SK-N-SH treated with all-trans-retinoic acid at 6 μM for 48 hours (cell line): Measurements from ENCODE around the gene IPPK.
A peak's percentile ranks its signal among the peaks of the same experiment; 100 is the strongest.

ENCODE experiments used
- ATAC-seq: fragments of 200-7000 bp; cut with Tn5 transposase; 3 replicates; pipeline ENCODE4 v1.9.1; 2020; ENCODE audit warnings: mild to moderate bottlenecking, moderate library complexity
- ARNTL ChIP-seq: fragments of 450-650 bp; formaldehyde crosslinking; IDR thresholded peaks from 2 replicates; pipeline ENCODE4 v1.5.0; 2020; ENCODE audit warnings: low read depth, mild to moderate bottlenecking, moderate library complexity, borderline replicate concordance
- BACH2 ChIP-seq: fragments of 250-450 bp; sonication (Bioruptor Pico); IDR thresholded peaks from 2 replicates; pipeline ENCODE4 v1.9.0; 2021; ENCODE audit warnings: mild to moderate bottlenecking, borderline replicate concordance
- CSDC2 ChIP-seq: fragments of 250-450 bp; sonication (Bioruptor Pico); IDR thresholded peaks from 2 replicates; pipeline ENCODE4 v1.5.0; 2020; ENCODE audit warnings: mild to moderate bottlenecking, moderate library complexity
- ESRRG ChIP-seq: fragments of 250-450 bp; sonication (Bioruptor Pico); IDR thresholded peaks from 2 replicates; pipeline ENCODE4 v1.6.1; 2021; ENCODE audit warnings: mild to moderate bottlenecking
- OSR1 ChIP-seq: fragments of 250-450 bp; sonication (Bioruptor Pico); IDR thresholded peaks from 2 replicates; pipeline ENCODE4 v1.8.0; 2022; ENCODE audit warnings: moderate library complexity, mild to moderate bottlenecking, inconsistent platforms
- POU6F1 ChIP-seq: fragments of 250-450 bp; sonication (Bioruptor Pico); IDR thresholded peaks from 2 replicates; pipeline ENCODE4 v1.8.0; 2021; ENCODE audit warnings: low read depth, mild to moderate bottlenecking, moderate library complexity, borderline replicate concordance
- PPARA ChIP-seq: fragments of 250-450 bp; sonication (Bioruptor Pico); IDR thresholded peaks from 2 replicates; pipeline ENCODE4 v1.5.0; 2020; ENCODE audit warnings: mild to moderate bottlenecking, borderline replicate concordance
- RARB ChIP-seq: fragments of 250-450 bp; sonication (Bioruptor Pico); IDR thresholded peaks from 2 replicates; pipeline ENCODE4 v1.8.0; 2021; ENCODE audit warnings: mild to moderate bottlenecking, moderate library complexity
- SNAI2 ChIP-seq: fragments of 250-450 bp; sonication (Bioruptor Pico); IDR thresholded peaks from 2 replicates; pipeline ENCODE4 v1.5.0; 2020; ENCODE audit warnings: mild to moderate bottlenecking, moderate library complexity
- TCF4 ChIP-seq: fragments of 250-450 bp; sonication (Bioruptor Pico); IDR thresholded peaks from 2 replicates; pipeline ENCODE4 v1.8.0; 2021; ENCODE audit warnings: mild to moderate bottlenecking, moderate library complexity, borderline replicate concordance
- TOX ChIP-seq: fragments of 250-450 bp; sonication (Bioruptor Pico); IDR thresholded peaks from 2 replicates; pipeline ENCODE4 v1.8.0; 2021; ENCODE audit warnings: mild to moderate bottlenecking, moderate library complexity, borderline replicate concordance
- TSHZ2 ChIP-seq: fragments of 250-450 bp; sonication (Bioruptor Pico); IDR thresholded peaks from 2 replicates; pipeline ENCODE4 v1.5.0; 2020; ENCODE audit warnings: mild to moderate bottlenecking, moderate library complexity
- ZC3H10 ChIP-seq: fragments of 250-450 bp; sonication (Bioruptor Pico); IDR thresholded peaks from 2 replicates; pipeline ENCODE4 v1.5.1; 2021; ENCODE audit warnings: mild to moderate bottlenecking, moderate library complexity
- ZFP30 ChIP-seq: fragments of 450-650 bp; formaldehyde crosslinking; IDR thresholded peaks from 2 replicates; pipeline ENCODE4 v1.5.0; 2022; ENCODE audit warnings: mild to moderate bottlenecking, moderate library complexity
- ZNF565 ChIP-seq: fragments of 450-650 bp; formaldehyde crosslinking; conservative IDR thresholded peaks from 2 replicates; pipeline ENCODE4 v1.5.0; 2020; ENCODE audit warnings: low read depth, mild to moderate bottlenecking, moderate library complexity
- ZNF70 ChIP-seq: fragments of 450-650 bp; formaldehyde crosslinking; IDR thresholded peaks from 2 replicates; pipeline ENCODE4 v1.5.0; 2020; ENCODE audit warnings: mild to moderate bottlenecking, moderate library complexity
- ZNF8 ChIP-seq: fragments of 450-650 bp; formaldehyde crosslinking; IDR thresholded peaks from 2 replicates; pipeline ENCODE4 v1.5.0; 2020; ENCODE audit warnings: mild to moderate bottlenecking, moderate library complexity
- TF ChIP-seq, protein P1 (sequence below): fragments of 250-450 bp; sonication (Bioruptor Pico); IDR thresholded peaks from 2 replicates; pipeline ENCODE4 v1.5.1; 2021; ENCODE audit warnings: mild to moderate bottlenecking, moderate library complexity

Gene IPPK

DNA sequence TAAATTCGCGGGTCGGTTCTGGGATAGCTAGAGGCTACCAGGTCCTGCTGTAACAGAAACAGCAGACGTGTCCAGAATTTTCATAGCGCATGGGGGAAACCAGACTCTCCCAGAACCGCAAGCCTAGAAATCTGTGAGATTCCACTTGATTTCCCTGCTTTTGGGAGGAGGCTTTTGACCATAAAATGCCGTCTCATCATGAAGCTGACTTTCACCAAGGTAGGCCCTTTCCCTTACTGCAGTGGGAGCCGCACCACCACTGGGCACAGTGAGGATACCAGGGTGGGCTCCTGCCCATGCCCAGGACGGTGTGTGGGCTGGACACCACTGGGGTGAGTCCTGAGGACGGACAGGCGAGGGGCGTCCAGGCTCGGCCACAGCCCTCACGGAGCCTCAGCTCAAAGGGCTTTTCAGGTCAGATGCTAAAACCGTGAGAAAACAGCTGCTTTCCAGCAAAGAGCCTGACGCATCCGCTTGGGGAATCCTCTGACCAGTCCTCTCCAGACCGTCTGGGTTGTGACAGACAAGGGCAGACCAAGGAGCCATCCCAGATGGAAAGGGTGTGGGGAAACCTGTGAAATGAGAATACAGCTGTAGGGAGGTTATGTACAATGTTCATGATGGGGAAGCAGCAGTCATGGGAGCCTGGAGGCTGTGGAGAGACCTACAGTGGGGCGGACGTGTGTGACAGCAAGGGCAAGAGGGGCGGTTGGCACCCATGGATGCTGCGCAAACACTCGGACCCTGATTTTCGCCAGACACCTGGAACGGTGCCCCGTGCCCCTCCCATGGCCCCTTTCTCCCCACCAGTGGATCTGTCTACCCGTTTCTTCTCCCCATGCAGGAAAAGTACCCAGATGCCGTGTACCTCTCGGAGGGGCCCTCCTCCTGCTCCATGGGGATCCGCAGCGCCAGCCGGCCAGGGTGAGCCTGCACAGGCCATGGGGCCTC lies 59.2 kb downstream of the IPPK start:
- TF ChIP-seq ZNF70 (CRISPR knock-in tag) (no peak), ZNF565 (no peak), SNAI2 (CRISPR knock-in tag) (no peak), ARNTL (CRISPR knock-in tag) (no peak), OSR1 (CRISPR knock-in tag) (no peak), ZFP30 (CRISPR knock-in tag) (no peak), BACH2 (no peak)
- TF ChIP-seq, protein P1, sequence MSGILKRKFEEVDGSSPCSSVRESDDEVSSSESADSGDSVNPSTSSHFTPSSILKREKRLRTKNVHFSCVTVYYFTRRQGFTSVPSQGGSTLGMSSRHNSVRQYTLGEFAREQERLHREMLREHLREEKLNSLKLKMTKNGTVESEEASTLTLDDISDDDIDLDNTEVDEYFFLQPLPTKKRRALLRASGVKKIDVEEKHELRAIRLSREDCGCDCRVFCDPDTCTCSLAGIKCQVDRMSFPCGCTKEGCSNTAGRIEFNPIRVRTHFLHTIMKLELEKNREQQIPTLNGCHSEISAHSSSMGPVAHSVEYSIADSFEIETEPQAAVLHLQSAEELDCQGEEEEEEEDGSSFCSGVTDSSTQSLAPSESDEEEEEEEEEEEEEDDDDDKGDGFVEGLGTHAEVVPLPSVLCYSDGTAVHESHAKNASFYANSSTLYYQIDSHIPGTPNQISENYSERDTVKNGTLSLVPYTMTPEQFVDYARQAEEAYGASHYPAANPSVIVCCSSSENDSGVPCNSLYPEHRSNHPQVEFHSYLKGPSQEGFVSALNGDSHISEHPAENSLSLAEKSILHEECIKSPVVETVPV (CRISPR knock-in tag), result no peak
- ATAC-seq, result no peak

DNA sequence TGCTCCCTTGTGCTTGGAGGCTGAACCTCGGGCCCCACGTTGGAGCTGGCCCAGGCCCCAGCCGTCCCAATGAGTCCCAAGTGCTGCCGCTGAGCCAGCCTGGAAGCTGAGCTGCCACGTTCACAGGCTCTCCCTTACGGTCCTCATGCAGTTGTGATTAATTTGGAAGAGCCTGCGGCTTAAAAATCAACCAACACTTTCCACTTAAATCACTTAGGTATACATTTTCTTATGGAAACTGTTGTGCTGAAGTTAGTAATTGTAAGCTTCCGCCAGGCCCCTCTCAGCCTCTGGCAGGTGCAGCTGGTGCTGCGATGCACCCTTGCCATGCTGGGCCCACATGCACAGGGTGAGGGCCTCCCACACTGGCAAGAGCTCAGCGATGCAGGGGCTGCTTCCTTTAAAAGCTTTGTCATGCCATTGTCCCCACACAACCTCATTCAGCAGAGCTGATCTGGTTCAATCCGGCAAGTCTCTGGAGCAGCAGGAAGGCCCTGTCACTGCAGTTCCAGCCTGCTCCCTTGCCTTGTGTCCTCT lies 61.0 kb downstream of the IPPK start:
- no peak for TF ChIP-seq SNAI2 (CRISPR knock-in tag)
- ATAC-seq, result peak; percentile 38

GRCh38 chr9:92608241-92608908 lies 61.6 kb downstream of the IPPK start:
- no peak for ATAC-seq
- no peak for TF ChIP-seq PPARA (CRISPR knock-in tag)
- TF ChIP-seq TSHZ2 (CRISPR knock-in tag), result no peak
- no peak for TF ChIP-seq ZNF8 (CRISPR knock-in tag)
- TF ChIP-seq, protein P1 (CRISPR knock-in tag), result no peak
- TF ChIP-seq CSDC2, result no peak
- TF ChIP-seq OSR1 (CRISPR knock-in tag), result no peak
- TF ChIP-seq TOX (CRISPR knock-in tag), result no peak
- no peak for TF ChIP-seq ARNTL (CRISPR knock-in tag)
- no peak for TF ChIP-seq RARB
- TF ChIP-seq ZNF70 (CRISPR knock-in tag), result no peak
- TF ChIP-seq TCF4 (CRISPR knock-in tag), result no peak

GRCh38 chr9:92607773-92608172 lies 62.2 kb downstream of the IPPK start:
- TF ChIP-seq ZNF70 (CRISPR knock-in tag), result no peak
- no peak for TF ChIP-seq TOX (CRISPR knock-in tag)
- peak; percentile 93 for TF ChIP-seq TCF4 (CRISPR knock-in tag)
- TF ChIP-seq ZFP30 (CRISPR knock-in tag), result no peak
- ATAC-seq, result peak; percentile 82

- TF ChIP-seq TOX (CRISPR knock-in tag) (no peak), TCF4 (CRISPR knock-in tag) (no peak), RARB (no peak), ZNF8 (CRISPR knock-in tag) (no peak), BACH2 (no peak)
- ATAC-seq, result no peak; the same call in 2 of the 3 replicates
These were observed 62.8 kb downstream of the IPPK start for GRCh38 chr9:92607088-92607487.

DNA sequence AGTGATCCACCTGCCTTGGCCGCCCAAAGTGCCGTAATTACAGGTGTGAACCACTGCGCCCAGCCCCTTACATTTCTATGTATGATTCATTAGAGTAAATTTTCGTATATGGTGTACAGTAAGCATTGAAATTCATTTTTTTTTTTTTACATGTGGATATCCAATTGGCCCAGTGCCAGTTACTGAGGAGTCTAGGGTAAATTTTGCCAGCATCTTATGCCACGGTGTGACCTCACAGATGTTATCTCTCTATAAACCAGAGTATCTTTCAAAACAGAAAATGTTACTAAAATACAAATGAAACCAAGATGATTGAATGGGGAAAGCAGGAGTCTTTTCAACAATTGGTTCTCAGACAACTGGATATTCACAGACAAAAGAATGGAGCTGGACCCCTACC lies 64.7 kb downstream of the IPPK start:
- no peak for ATAC-seq
- TF ChIP-seq POU6F1 (CRISPR knock-in tag), result no peak
- TF ChIP-seq SNAI2 (CRISPR knock-in tag), result no peak
- TF ChIP-seq CSDC2, result no peak
- TF ChIP-seq ESRRG (CRISPR knock-in tag), result no peak
- TF ChIP-seq TSHZ2 (CRISPR knock-in tag), result no peak
- no peak for TF ChIP-seq BACH2
- no peak for TF ChIP-seq ZC3H10 (CRISPR knock-in tag)
- TF ChIP-seq TCF4 (CRISPR knock-in tag), result no peak
- no peak for TF ChIP-seq PPARA (CRISPR knock-in tag)
